ENCODE results near the gene PRKACB.

Gene PRKACB

GRCh38 chr1:84156210-84156621, 12.1 kb downstream of the PRKACB start:
- DNase-seq (ENCODE audit: low read depth): peak; percentile 58

- DNase-seq (ENCODE audit: low read depth): no peak
Measured at GRCh38 chr1:84159533-84160240, 15.6 kb downstream of the PRKACB start.

- DNase-seq (ENCODE audit: low read depth): no peak
Measured at GRCh38 chr1:84162295-84162694, 18.2 kb downstream of the PRKACB start.

GRCh38 chr1:84163123-84163931, 19.3 kb downstream of the PRKACB start:
- no peak for DNase-seq (ENCODE audit: low read depth)

GRCh38 chr1:84164161-84164560, 20.1 kb downstream of the PRKACB start:
- no peak for DNase-seq (ENCODE audit: low read depth)

- DNase-seq (ENCODE audit: low read depth): no peak
Measured at GRCh38 chr1:84164567-84165021, 20.5 kb downstream of the PRKACB start.

GRCh38 chr1:84165601-84166000, 21.5 kb downstream of the PRKACB start:
- DNase-seq (ENCODE audit: low read depth): no peak

- DNase-seq (ENCODE audit: low read depth): no peak
Measured at GRCh38 chr1:84166797-84167196, 22.7 kb downstream of the PRKACB start.

- DNase-seq (ENCODE audit: low read depth): no peak
Measured at GRCh38 chr1:84168783-84169182, 24.7 kb downstream of the PRKACB start.

- DNase-seq (ENCODE audit: low read depth): no peak
Measured at GRCh38 chr1:84170171-84170570, 26.1 kb downstream of the PRKACB start.

- DNase-seq (ENCODE audit: low read depth): no peak
Measured at GRCh38 chr1:84171481-84171880, 27.4 kb downstream of the PRKACB start.

- DNase-seq (ENCODE audit: low read depth): peak; percentile 49
Measured at GRCh38 chr1:84174051-84174556, 30.0 kb downstream of the PRKACB start.

- no peak for DNase-seq (ENCODE audit: low read depth)
Measured at GRCh38 chr1:84181350-84182005, 37.4 kb downstream of the PRKACB start.

GRCh38 chr1:84190455-84190854, 46.4 kb downstream of the PRKACB start:
- DNase-seq (ENCODE audit: low read depth): no peak

- DNase-seq (ENCODE audit: low read depth): no peak
Measured at GRCh38 chr1:84192681-84193080, 48.6 kb downstream of the PRKACB start.

- DNase-seq (ENCODE audit: low read depth): no peak
Measured at GRCh38 chr1:84198832-84199231, 54.8 kb downstream of the PRKACB start.

- no peak for DNase-seq (ENCODE audit: low read depth)
Measured at GRCh38 chr1:84199257-84199656, 55.2 kb downstream of the PRKACB start.

GRCh38 chr1:84202126-84202525, 58.1 kb downstream of the PRKACB start:
- DNase-seq (ENCODE audit: low read depth): no peak

GRCh38 chr1:84206375-84206774, 62.3 kb downstream of the PRKACB start:
- DNase-seq (ENCODE audit: low read depth): no peak

- DNase-seq (ENCODE audit: low read depth): no peak
Measured at GRCh38 chr1:84208935-84209334, 64.9 kb downstream of the PRKACB start.

GRCh38 chr1:84214115-84214956, 70.3 kb downstream of the PRKACB start:
- DNase-seq (ENCODE audit: low read depth): no peak

GRCh38 chr1:84217239-84217638, 73.2 kb downstream of the PRKACB start:
- no peak for DNase-seq (ENCODE audit: low read depth)
